Trophoblast cell (in vitro differentiated cells and primary cell): ENCODE measurements around the gene ABI1.
"Not testable (repeated sequence)": the region's sequence is repeated elsewhere in the genome, so short reads cannot be mapped to it uniquely, and the experiment has no call there.

Experiments
- DNase-seq, 2 donors: peaks; one replicate each; pipeline ENCODE4 v3.0.0-alpha.2; 2016
- H2AFZ ChIP-seq: 2 replicates; pipeline ENCODE4 v1.6.1; 2013; ENCODE audit warnings: low read length, moderate library complexity, mild to moderate bottlenecking; ENCODE audit not compliant: insufficient read depth, poor library complexity
- H2AK5ac ChIP-seq: 2 replicates; pipeline ENCODE4 v1.6.1; 2013; ENCODE audit warnings: mild to moderate bottlenecking, low read length
- H2BK120ac ChIP-seq: 2 replicates; pipeline ENCODE4 v1.6.1; 2013; ENCODE audit warnings: low read length, mild to moderate bottlenecking, moderate library complexity; ENCODE audit not compliant: insufficient read depth, poor library complexity
- H2BK12ac ChIP-seq: 2 replicates; pipeline ENCODE4 v1.6.1; 2013; ENCODE audit warnings: mild to moderate bottlenecking, low read length, moderate library complexity
- H2BK5ac ChIP-seq: 2 replicates; pipeline ENCODE4 v1.6.1; 2013; ENCODE audit warnings: low read length, low read depth, moderate library complexity, mild to moderate bottlenecking; ENCODE audit not compliant: poor library complexity
- H3K14ac ChIP-seq: 2 replicates; pipeline ENCODE4 v1.6.1; 2013; ENCODE audit warnings: mild to moderate bottlenecking, low read length
- H3K18ac ChIP-seq: 2 replicates; pipeline ENCODE4 v1.6.1; 2013; ENCODE audit warnings: mild to moderate bottlenecking, low read length
- H3K23ac ChIP-seq: 2 replicates; pipeline ENCODE4 v1.6.1; 2013; ENCODE audit warnings: low read length
- H3K27ac ChIP-seq: 2 replicates; pipeline ENCODE4 v1.5.1; 2013; ENCODE audit warnings: low read depth, mild to moderate bottlenecking, inconsistent platforms, low read length, moderate library complexity
- H3K27me3 ChIP-seq: 2 replicates; pipeline ENCODE4 v1.6.1; 2013; ENCODE audit warnings: inconsistent platforms, mild to moderate bottlenecking, low read length, moderate library complexity; ENCODE audit not compliant: insufficient read depth
- H3K36me3 ChIP-seq, 2 experiments: 1 replicate in 1 of 2; 2 replicates in 1 of 2; pipeline ENCODE4 v1.6.1; 2013; ENCODE audit warnings: low read length in 2 of 2, mild to moderate bottlenecking in 2 of 2, moderate library complexity in 1 of 2; ENCODE audit not compliant: insufficient read depth in 2 of 2, control insufficient read depth in 1 of 2
- H3K4ac ChIP-seq: 2 replicates; pipeline ENCODE4 v1.6.1; 2013; ENCODE audit warnings: low read depth, mild to moderate bottlenecking, low read length, moderate library complexity
- H3K4me1 ChIP-seq, 2 experiments: 1 replicate in 1 of 2; 2 replicates in 1 of 2; pipeline ENCODE4 v1.6.1; 2013; ENCODE audit warnings: low read length in 2 of 2, mild to moderate bottlenecking in 2 of 2, moderate library complexity in 1 of 2; ENCODE audit not compliant: insufficient read depth in 2 of 2, control insufficient read depth in 1 of 2
- H3K4me2 ChIP-seq: 2 replicates; pipeline ENCODE4 v1.6.1; 2013; ENCODE audit warnings: inconsistent platforms, mild to moderate bottlenecking, low read length, moderate library complexity
- H3K4me3 ChIP-seq: 2 replicates; pipeline ENCODE4 v1.5.1; 2013; ENCODE audit warnings: mild to moderate bottlenecking, low read depth, low read length, inconsistent platforms
- H3K79me1 ChIP-seq: one replicate; pipeline ENCODE4 v1.6.1; 2013; ENCODE audit warnings: low read length
- H3K79me2 ChIP-seq: 2 replicates; pipeline ENCODE4 v1.6.1; 2013; ENCODE audit warnings: low read length, mild to moderate bottlenecking; ENCODE audit not compliant: control insufficient read depth, insufficient read depth, poor library complexity
- H3K9ac ChIP-seq: 2 replicates; pipeline ENCODE4 v1.6.1; 2013; ENCODE audit warnings: mild to moderate bottlenecking, low read length
- H3K9me3 ChIP-seq: 2 replicates; pipeline ENCODE4 v1.6.1; 2013; ENCODE audit warnings: low read depth, mild to moderate bottlenecking, control low read depth, inconsistent platforms, low read length; ENCODE audit not compliant: insufficient read depth
- H4K12ac ChIP-seq: 2 replicates; pipeline ENCODE4 v1.6.1; 2013; ENCODE audit warnings: low read depth, mild to moderate bottlenecking, low read length, moderate library complexity
- H4K8ac ChIP-seq: 2 replicates; pipeline ENCODE4 v1.6.1; 2013; ENCODE audit warnings: low read depth, mild to moderate bottlenecking, low read length, moderate library complexity
- H4K91ac ChIP-seq: one replicate; pipeline ENCODE4 v1.6.1; 2013; ENCODE audit warnings: low read depth, mild to moderate bottlenecking, low read length, moderate library complexity
- WGBS: extraction: QIAGEN DNeasy Blood & Tissue Kit; methylation state at CpG from one replicate; pipeline ENCODE4 v1.1.7; 2013; ENCODE audit warnings: missing lambda C conversion rate; ENCODE audit not compliant: insufficient read length, insufficient coverage; ENCODE audit errors: extremely low coverage; 5-methylcytosine and 5-hydroxymethylcytosine counted together

Gene ABI1

DNA sequence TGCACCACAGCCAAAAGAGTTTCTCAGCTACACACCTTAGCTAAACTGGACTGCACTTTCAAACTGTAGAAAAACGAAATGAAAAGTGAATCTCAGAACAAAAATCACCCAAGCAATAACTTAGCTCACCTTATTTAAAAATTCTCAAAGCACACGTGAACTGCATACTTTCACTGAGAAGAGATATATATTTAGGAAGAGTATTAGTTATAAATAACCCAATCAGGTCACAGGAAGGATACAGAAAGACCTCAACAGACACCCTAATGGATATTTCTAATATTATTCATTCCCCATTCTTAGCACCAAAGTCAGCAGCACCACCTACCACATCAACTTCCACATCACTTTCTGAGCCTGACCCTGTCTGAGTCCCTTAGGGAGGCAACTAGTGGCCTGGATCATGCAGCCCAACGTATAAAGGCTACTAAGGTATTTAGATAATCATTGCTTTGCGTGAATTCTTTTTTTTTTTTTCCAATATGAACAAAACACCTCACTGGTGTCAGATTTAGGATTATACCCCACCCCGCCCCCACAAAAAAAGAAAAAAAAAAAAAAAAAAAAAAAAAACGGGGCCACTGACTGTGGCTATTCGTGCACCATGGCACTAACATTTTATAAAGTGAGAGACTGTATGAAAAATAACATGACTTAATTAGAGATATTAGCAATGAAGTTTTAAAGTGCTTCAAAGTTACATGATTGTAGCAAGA lies 2.6 kb downstream of the ABI1 start:
- H3K27me3 ChIP-seq, result no peaks in the 10 kb centered on the region
- no peak overlapping the region for H4K8ac ChIP-seq
- H3K23ac ChIP-seq, result no peak overlapping the region
- H3K4me2 ChIP-seq, result peak overlapping the region; percentile 45
- H3K4me3 ChIP-seq, result no peak overlapping the region
- H3K9me3 ChIP-seq, result no peaks in the 10 kb centered on the region
- H3K79me1 ChIP-seq, result peaks cover 7% of the 10 kb centered on the region
- H2BK120ac ChIP-seq, result no peak overlapping the region
- no peak overlapping the region for H4K12ac ChIP-seq
- peaks cover 11% of the 10 kb centered on the region for H3K79me2 ChIP-seq
- no peak overlapping the region for H3K18ac ChIP-seq
- H2BK5ac ChIP-seq, result no peak overlapping the region
- no peak overlapping the region for H2AFZ ChIP-seq
- H4K91ac ChIP-seq, result no peak overlapping the region
- H2AK5ac ChIP-seq, result no peak overlapping the region
- no peaks in the 10 kb centered on the region for H3K4me1 ChIP-seq
- no peaks in the 10 kb centered on the region for H3K36me3 ChIP-seq
- no peak overlapping the region for H3K27ac ChIP-seq
- no peak overlapping the region for H2BK12ac ChIP-seq
- WGBS, result no CpG with 5 or more reads among the region's 7 CpGs
- peak overlapping the region; percentile 64 for H3K4ac ChIP-seq
- DNase-seq, result no peak
- no peak overlapping the region for H3K9ac ChIP-seq
- no peak overlapping the region for H3K14ac ChIP-seq

DNA sequence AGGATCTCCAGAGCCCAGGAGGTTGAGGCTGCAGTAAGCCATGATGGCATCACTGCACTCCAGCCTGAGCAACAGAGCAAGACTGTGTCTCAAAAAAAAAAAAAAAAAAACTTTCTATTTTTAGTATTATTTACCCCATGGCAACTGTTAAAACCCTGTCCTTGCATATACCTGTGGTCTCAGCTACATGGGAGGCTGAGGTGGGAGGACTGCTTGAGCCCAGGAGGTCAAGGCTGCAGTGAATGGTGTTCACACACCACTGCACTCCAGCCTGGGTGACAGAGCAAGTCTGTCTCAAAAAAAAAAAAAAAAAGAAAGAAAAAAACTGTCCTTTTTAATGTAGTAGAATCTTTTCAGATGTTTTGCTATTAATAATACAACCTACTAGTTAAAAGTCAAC lies 3.2 kb downstream of the ABI1 start:
- H2AFZ ChIP-seq, H4K12ac ChIP-seq, H3K9ac ChIP-seq, H3K23ac ChIP-seq, H3K9me3 ChIP-seq, H3K4me1 ChIP-seq, H3K18ac ChIP-seq, H3K4me2 ChIP-seq, H2BK5ac ChIP-seq, H3K27me3 ChIP-seq, H4K8ac ChIP-seq, H2BK120ac ChIP-seq, H2AK5ac ChIP-seq, H3K36me3 ChIP-seq, H3K14ac ChIP-seq, DNase-seq, H3K4me3 ChIP-seq, H2BK12ac ChIP-seq, H3K27ac ChIP-seq, H4K91ac ChIP-seq, H3K79me1 ChIP-seq: not testable (repeated sequence)
- Histone ChIP-seq H3K4ac (peak overlapping the region; percentile 77), H3K79me2 (peaks cover 11% of the 10 kb centered on the region)

DNA sequence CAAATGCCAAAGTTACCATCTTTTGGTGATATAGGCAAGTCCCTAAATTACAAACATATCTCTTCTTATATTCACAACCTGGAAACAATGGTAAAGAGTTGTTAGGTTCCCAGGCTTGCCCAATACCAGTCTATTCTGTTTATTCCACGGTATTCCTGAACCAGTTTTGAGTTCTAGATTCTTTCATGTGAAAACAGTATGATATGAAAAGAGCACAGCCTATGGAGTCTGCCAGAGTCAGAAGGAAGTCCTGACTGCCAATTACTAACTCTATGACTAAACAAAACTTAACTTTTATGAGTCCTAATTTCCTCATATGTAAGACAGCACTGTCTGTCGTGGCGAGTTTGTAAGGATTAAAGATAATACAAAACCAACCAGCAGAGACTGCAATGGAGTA lies 5.6 kb downstream of the ABI1 start:
- Histone ChIP-seq H3K23ac (no peak overlapping the region), H4K91ac (no peak overlapping the region), H3K4ac (peak overlapping the region; percentile 46), H2AFZ (no peak overlapping the region), H3K9me3 (no peaks in the 10 kb centered on the region), H3K4me1 (no peaks in the 10 kb centered on the region), H3K4me2 (no peak overlapping the region), H3K9ac (no peak overlapping the region), H3K36me3 (no peaks in the 10 kb centered on the region), H2BK12ac (no peak overlapping the region), H4K12ac (no peak overlapping the region), H2AK5ac (no peak overlapping the region), H3K79me2 (peaks cover 9% of the 10 kb centered on the region), H3K4me3 (no peak overlapping the region), H2BK120ac (no peak overlapping the region), H3K79me1 (peaks cover 2% of the 10 kb centered on the region), H4K8ac (no peak overlapping the region), H2BK5ac (no peak overlapping the region), H3K27ac (no peak overlapping the region), H3K18ac (no peak overlapping the region), H3K27me3 (no peaks in the 10 kb centered on the region), H3K14ac (no peak overlapping the region)
- peak; percentile 70 to 93 for DNase-seq
- WGBS, result no CpG with 5 or more reads among the region's 3 CpGs

DNA sequence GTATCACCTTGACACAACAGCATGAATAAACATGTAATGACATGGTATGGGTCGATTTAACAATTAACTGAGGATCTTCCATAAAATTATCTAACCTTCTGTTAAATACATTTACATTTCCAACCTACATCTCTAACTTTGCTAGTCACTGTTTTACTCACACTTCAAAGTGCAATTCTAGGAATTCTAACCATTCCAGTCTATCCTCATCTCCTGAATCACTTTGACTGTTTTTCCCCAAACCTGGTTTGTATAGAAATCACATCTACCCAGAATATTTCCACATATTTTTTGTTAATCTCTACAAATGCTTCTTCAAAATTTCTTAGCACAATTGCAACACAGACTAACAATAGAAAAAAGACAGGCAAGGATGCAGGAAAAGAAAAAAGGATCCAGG lies 6.2 kb downstream of the ABI1 start:
- no peak overlapping the region for H2BK12ac ChIP-seq
- no peaks in the 10 kb centered on the region for H3K9me3 ChIP-seq
- H4K91ac ChIP-seq, result no peak overlapping the region
- WGBS, result no CpG with 5 or more reads among the region's 1 CpG
- H3K4me2 ChIP-seq, result no peak overlapping the region
- H3K23ac ChIP-seq, result no peak overlapping the region
- H3K4ac ChIP-seq, result no peak overlapping the region
- no peaks in the 10 kb centered on the region for H3K79me1 ChIP-seq
- no peak overlapping the region for H3K9ac ChIP-seq
- H3K14ac ChIP-seq, result no peak overlapping the region
- H3K27ac ChIP-seq, result no peak overlapping the region
- peaks cover 7% of the 10 kb centered on the region for H3K79me2 ChIP-seq
- no peak overlapping the region for H2BK5ac ChIP-seq
- peak in 1 of 2 donors; percentile 84 for DNase-seq
- H3K27me3 ChIP-seq, result no peaks in the 10 kb centered on the region
- H3K36me3 ChIP-seq, result no peaks in the 10 kb centered on the region
- H3K4me1 ChIP-seq, result no peaks in the 10 kb centered on the region
- H4K12ac ChIP-seq, result no peak overlapping the region
- no peak overlapping the region for H3K18ac ChIP-seq
- H2BK120ac ChIP-seq, result no peak overlapping the region
- no peak overlapping the region for H2AK5ac ChIP-seq
- no peak overlapping the region for H4K8ac ChIP-seq
- no peak overlapping the region for H3K4me3 ChIP-seq
- no peak overlapping the region for H2AFZ ChIP-seq
